PC-3 (cell line): ENCODE data around the gene ZNF692. TPM values are rescaled to one million over a fixed set of nuclear protein-coding genes. Genes with fewer than 3 reads are reported as not detected.

ENCODE experiments used
- ATAC-seq: fragments of 200-7000 bp; cut with Tn5 transposase; 2 replicates; pipeline ENCODE4 v1.9.1; 2020; ENCODE audit warnings: mild to moderate bottlenecking, moderate library complexity
- BruUV-seq: library from RNA; stranded (reverse); fragments of 400-500 nt; replicated peaks from 2 replicates; lab custom pipeline; 2021; lab: Mats Ljungman, UMichigan
- CTCF ChIA-PET: fragments of 300-600 bp; sonication (Branson Sonifier 250); formaldehyde crosslinking; loops from one replicate; lab custom pipeline; 2022; ENCODE audit warnings: antibody characterized with exemption; lab: Charles Lee
- POLR2A ChIA-PET: fragments of 300-600 bp; sonication (Branson Sonifier 250); formaldehyde crosslinking; loops from one replicate; lab custom pipeline; 2022; ENCODE audit warnings: antibody characterized with exemption; ENCODE audit not compliant: unreplicated experiment; lab: Charles Lee
- DNase-seq: peaks from one replicate; pipeline ENCODE4 v3.0.0-alpha.2; 2015
- H2AFZ ChIP-seq: fragments of 300-600 bp; sonication (generic); 2 replicates; pipeline ENCODE4 v1.6.0; 2016; ENCODE audit warnings: antibody characterized with exemption, low read length
- H3F3A ChIP-seq: fragments of 300-600 bp; sonication (generic); one replicate; pipeline ENCODE4 v1.6.0; 2017; ENCODE audit warnings: antibody characterized with exemption, low read length, control low read depth, mild to moderate bottlenecking; ENCODE audit not compliant: unreplicated experiment
- H3K27ac ChIP-seq: fragments of 300-600 bp; sonication (generic); 2 replicates; pipeline ENCODE4 v1.5.1; 2016; ENCODE audit warnings: mild to moderate bottlenecking, low read length
- H3K27me3 ChIP-seq: fragments of 300-600 bp; sonication (generic); 2 replicates; pipeline ENCODE4 v1.6.1; 2016; ENCODE audit warnings: low read length, mixed read lengths
- H3K36me3 ChIP-seq: fragments of 300-600 bp; sonication (generic); 2 replicates; pipeline ENCODE4 v1.6.1; 2016; ENCODE audit warnings: low read depth, mixed run types, low read length, mixed read lengths
- H3K4me1 ChIP-seq: fragments of 300-600 bp; sonication (generic); 2 replicates; pipeline ENCODE4 v1.5.1; 2016; ENCODE audit warnings: low read length; ENCODE audit not compliant: insufficient read depth
- H3K4me2 ChIP-seq: fragments of 300-600 bp; sonication (generic); 2 replicates; pipeline ENCODE4 v1.6.0; 2016; ENCODE audit warnings: low read length
- H3K4me3 ChIP-seq: fragments of 300-600 bp; sonication (generic); 2 replicates; pipeline ENCODE4 v1.5.1; 2016; ENCODE audit warnings: mild to moderate bottlenecking, low read length, mixed read lengths
- H3K79me2 ChIP-seq: fragments of 300-600 bp; sonication (generic); 2 replicates; pipeline ENCODE4 v1.6.1; 2017; ENCODE audit warnings: low read length, mixed read lengths
- H3K9ac ChIP-seq: fragments of 300-600 bp; sonication (generic); 2 replicates; pipeline ENCODE4 v1.6.0; 2016; ENCODE audit warnings: mild to moderate bottlenecking, low read length
- H3K9me2 ChIP-seq: fragments of 300-600 bp; sonication (generic); replicated peaks from 2 replicates; pipeline ENCODE4 v1.6.1; 2016; ENCODE audit warnings: mixed run types, low read length, mixed read lengths
- H3K9me3 ChIP-seq: fragments of 300-600 bp; sonication (generic); 2 replicates; pipeline ENCODE4 v1.6.1; 2016; ENCODE audit warnings: low read length, mixed read lengths
- H4K20me1 ChIP-seq: fragments of 300-600 bp; sonication (generic); 2 replicates; pipeline ENCODE4 v1.6.1; 2016; ENCODE audit warnings: low read length, mixed read lengths
- EZH2 ChIP-seq: fragments of 300-600 bp; sonication (generic); IDR thresholded peaks from one replicate; pipeline ENCODE4 v1.6.1; 2017; ENCODE audit warnings: antibody characterized with exemption, mild to moderate bottlenecking, low read length; ENCODE audit not compliant: unreplicated experiment
- EZH2phosphoT487 ChIP-seq: fragments of 300-600 bp; sonication (generic); IDR thresholded peaks from 2 replicates; pipeline ENCODE4 v1.6.1; 2018; ENCODE audit warnings: mild to moderate bottlenecking, antibody characterized with exemption, low read length, borderline replicate concordance
- intact Hi-C: fragments of 100-400 bp; cut with micrococcal nuclease; formaldehyde crosslinking; loops from 2 replicates; pipeline ENCODE4 v1.9.0; 2023
- total RNA-seq: library from RNA; depleted of rRNA; stranded (reverse); fragments of >200 nt; gene quantifications from 2 replicates; pipeline ENCODE4 v1.2.3, GENCODE V29; 2014
- TF ChIP-seq, protein P1 (sequence below): fragments of 300-600 bp; sonication (generic); conservative IDR thresholded peaks from 2 replicates; pipeline ENCODE4 v1.5.1; 2017; ENCODE audit warnings: antibody characterized with exemption, low read depth, mild to moderate bottlenecking, low read length

The ZNF692 gene
- total RNA-seq, 1 experiment from 2014 or later, result 85.4 TPM

GRCh38 chr1:248843687-248844086, 15.2 kb downstream of the ZNF692 start:
- no peak overlapping the region for H3K9ac ChIP-seq
- no peak for DNase-seq
- no peaks in the 10 kb centered on the region for H3F3A ChIP-seq
- intact Hi-C loops, result no loop called here
- peaks cover 54% of the 10 kb centered on the region for H3K79me2 ChIP-seq
- H3K4me1 ChIP-seq, result peaks cover 12% of the 10 kb centered on the region
- peaks cover 41% of the 10 kb centered on the region; the same call in 1 of the 2 replicates for H3K36me3 ChIP-seq
- POLR2A ChIA-PET, result interaction anchor here (0.6 kb wide), 1 partner anchor 19 kb away, joined by 9 read pairs; no protein-coding TSS in a partner anchor
- no TSS peak for BruUV-seq
- H2AFZ ChIP-seq, result no peak overlapping the region
- no peak for ATAC-seq
- no peaks in the 10 kb centered on the region for H3K9me3 ChIP-seq
- no peak overlapping the region for H3K4me3 ChIP-seq
- TF ChIP-seq, protein P1, sequence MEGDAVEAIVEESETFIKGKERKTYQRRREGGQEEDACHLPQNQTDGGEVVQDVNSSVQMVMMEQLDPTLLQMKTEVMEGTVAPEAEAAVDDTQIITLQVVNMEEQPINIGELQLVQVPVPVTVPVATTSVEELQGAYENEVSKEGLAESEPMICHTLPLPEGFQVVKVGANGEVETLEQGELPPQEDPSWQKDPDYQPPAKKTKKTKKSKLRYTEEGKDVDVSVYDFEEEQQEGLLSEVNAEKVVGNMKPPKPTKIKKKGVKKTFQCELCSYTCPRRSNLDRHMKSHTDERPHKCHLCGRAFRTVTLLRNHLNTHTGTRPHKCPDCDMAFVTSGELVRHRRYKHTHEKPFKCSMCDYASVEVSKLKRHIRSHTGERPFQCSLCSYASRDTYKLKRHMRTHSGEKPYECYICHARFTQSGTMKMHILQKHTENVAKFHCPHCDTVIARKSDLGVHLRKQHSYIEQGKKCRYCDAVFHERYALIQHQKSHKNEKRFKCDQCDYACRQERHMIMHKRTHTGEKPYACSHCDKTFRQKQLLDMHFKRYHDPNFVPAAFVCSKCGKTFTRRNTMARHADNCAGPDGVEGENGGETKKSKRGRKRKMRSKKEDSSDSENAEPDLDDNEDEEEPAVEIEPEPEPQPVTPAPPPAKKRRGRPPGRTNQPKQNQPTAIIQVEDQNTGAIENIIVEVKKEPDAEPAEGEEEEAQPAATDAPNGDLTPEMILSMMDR, result no peak
- no peak for TF ChIP-seq EZH2phosphoT487
- TF ChIP-seq EZH2, result no peak
- H3K4me2 ChIP-seq, result no peak overlapping the region
- CTCF ChIA-PET, result no interaction called here
- no peaks in the 10 kb centered on the region for H3K27me3 ChIP-seq
- no peak overlapping the region for H3K27ac ChIP-seq
- no peaks in the 10 kb centered on the region for H3K9me2 ChIP-seq
- no peaks in the 10 kb centered on the region for H4K20me1 ChIP-seq

DNA sequence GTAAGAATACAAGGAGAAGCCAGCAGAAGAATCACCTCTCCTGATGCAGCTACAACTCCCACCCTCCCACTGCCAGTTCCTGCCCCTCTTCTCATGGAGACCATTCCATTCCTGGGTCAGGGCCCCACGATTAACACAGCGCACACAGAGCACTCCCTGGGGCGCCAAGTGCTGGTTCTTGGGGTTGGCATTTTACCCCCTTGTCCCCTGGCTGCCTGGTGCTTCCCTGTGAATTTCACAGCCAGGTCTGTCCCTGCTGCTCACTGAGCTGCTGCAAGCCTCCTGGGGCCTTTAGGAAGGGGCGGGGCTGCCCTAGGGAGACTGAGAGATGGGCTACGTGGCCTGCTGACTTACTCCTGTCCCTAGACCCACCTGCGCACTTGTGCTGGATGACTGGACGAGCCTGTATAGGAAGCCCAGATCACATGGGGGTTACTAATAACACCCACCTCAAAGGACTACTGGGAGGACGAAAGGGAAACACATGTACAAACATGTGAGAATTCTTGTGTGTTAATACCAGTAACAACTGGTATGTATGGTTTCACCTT, 16.0 kb downstream of the ZNF692 start:
- peaks cover 54% of the 10 kb centered on the region for H3K79me2 ChIP-seq
- no peaks in the 10 kb centered on the region for H3K9me2 ChIP-seq
- H3K4me3 ChIP-seq, result no peak overlapping the region
- peaks cover 33% of the 10 kb centered on the region; the same call in 1 of the 2 replicates for H3K36me3 ChIP-seq
- no peak overlapping the region for H3K9ac ChIP-seq
- TF ChIP-seq, protein P1, result no peak
- TF ChIP-seq EZH2phosphoT487, result no peak
- TF ChIP-seq EZH2, result no peak
- intact Hi-C loops, result no loop called here
- no peaks in the 10 kb centered on the region for H4K20me1 ChIP-seq
- DNase-seq, result no peak
- H3K9me3 ChIP-seq, result no peaks in the 10 kb centered on the region
- POLR2A ChIA-PET, result no interaction called here
- BruUV-seq, result no TSS peak
- no peaks in the 10 kb centered on the region for H3K27me3 ChIP-seq
- no peak overlapping the region for H2AFZ ChIP-seq
- ATAC-seq, result no peak
- peaks cover 12% of the 10 kb centered on the region for H3K4me1 ChIP-seq
- H3K27ac ChIP-seq, result no peak overlapping the region
- H3F3A ChIP-seq, result no peaks in the 10 kb centered on the region
- CTCF ChIA-PET, result no interaction called here
- no peak overlapping the region for H3K4me2 ChIP-seq

DNA sequence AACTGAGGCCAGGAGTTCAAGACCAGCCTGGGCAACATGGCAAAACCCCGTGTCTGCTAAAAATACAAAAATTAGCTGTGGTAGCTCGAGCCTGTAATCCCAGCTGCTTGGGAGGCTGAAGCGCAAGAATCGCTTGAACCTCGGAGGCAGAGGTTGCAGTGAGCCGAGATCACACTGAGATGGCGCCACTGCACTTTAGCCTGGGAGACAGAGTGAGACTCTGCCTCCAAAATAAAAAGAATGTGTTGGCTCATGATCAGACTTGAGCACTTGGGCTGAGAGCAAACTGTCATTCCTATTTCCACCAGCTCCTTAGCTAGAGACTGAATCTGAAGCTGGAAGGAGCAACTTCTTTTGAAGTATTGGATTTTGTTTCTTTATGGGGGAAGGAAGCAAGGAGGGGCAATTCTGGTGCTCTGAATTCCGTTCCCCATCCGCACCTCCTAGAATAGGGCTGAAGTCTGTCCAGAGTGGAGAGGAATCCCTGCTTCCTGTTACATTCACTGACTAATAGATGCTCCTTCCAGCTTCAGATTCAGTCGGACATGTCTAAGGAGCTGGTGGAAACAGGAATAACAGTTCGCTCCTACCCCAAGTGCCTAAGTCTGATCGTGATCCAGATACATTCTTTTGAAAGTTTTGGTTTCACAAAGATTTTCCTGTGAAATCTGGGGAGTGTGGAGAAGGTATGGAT, 17.0 kb downstream of the ZNF692 start:
- no peaks in the 10 kb centered on the region for H3K27me3 ChIP-seq
- H3K79me2 ChIP-seq, result peaks cover 54% of the 10 kb centered on the region
- no peak overlapping the region for H3K9ac ChIP-seq
- CTCF ChIA-PET, result interaction anchor here (0.6 kb wide), 1 partner anchor 21 kb away, joined by 3 read pairs; no protein-coding TSS in a partner anchor
- ATAC-seq (no peak), DNase-seq (peak; percentile 53)
- H2AFZ ChIP-seq, result no peak overlapping the region
- H3K9me3 ChIP-seq, result no peaks in the 10 kb centered on the region
- no peaks in the 10 kb centered on the region for H3K9me2 ChIP-seq
- H3K27ac ChIP-seq, result no peak overlapping the region
- no peak overlapping the region for H3K4me3 ChIP-seq
- no peaks in the 10 kb centered on the region for H3F3A ChIP-seq
- no peak overlapping the region for H3K4me2 ChIP-seq
- H3K4me1 ChIP-seq, result peaks cover 20% of the 10 kb centered on the region
- TF ChIP-seq EZH2phosphoT487 (no peak), EZH2 (no peak)
- TF ChIP-seq, protein P1, result peak; percentile 75
- intact Hi-C loops, result no loop called here
- H4K20me1 ChIP-seq, result no peaks in the 10 kb centered on the region
- POLR2A ChIA-PET, result no interaction called here
- no TSS peak for BruUV-seq
- H3K36me3 ChIP-seq, result peaks cover 26% of the 10 kb centered on the region; the same call in 1 of the 2 replicates
